GM13977 (cell line): Measurements from ENCODE around the gene TRIM26.

Experiments
- DNase-seq: peaks from one replicate; pipeline ENCODE4 v3.0.0; 2012; ENCODE audit warnings: low spot score
- CTCF ChIP-seq: IDR thresholded peaks from 2 replicates; pipeline ENCODE4 v1.5.1; 2012; ENCODE audit warnings: mild to moderate bottlenecking, control low read depth; ENCODE audit not compliant: insufficient read depth; ENCODE audit errors: extremely low read depth, missing control alignments
- in situ Hi-C: fragments of 300-500 bp; cut with MboI; formaldehyde crosslinking; loops from one replicate; pipeline ENCODE4 v1.12.0; 2022; ENCODE audit warnings: low sequenced_read_pairs, low pct_unique_long_range_greater_than_20kb, mixed read lengths, inconsistent platforms; ENCODE audit not compliant: unreplicated experiment

TRIM26 gene

GRCh38 chr6:30207619-30208295 is 5.4 kb downstream of the TRIM26 start:
- no peak for TF ChIP-seq CTCF
- no peak for DNase-seq
- in situ Hi-C loops: no loop called here

GRCh38 chr6:30206799-30207618 is 6.2 kb downstream of the TRIM26 start:
- no peak for DNase-seq
- in situ Hi-C loops: no loop called here
- no peak for TF ChIP-seq CTCF

GRCh38 chr6:30206152-30206551 is 7.1 kb downstream of the TRIM26 start:
- TF ChIP-seq CTCF: no peak
- DNase-seq: no peak
- in situ Hi-C loops: no loop called here

- no peak for DNase-seq
- in situ Hi-C loops: no loop called here
- no peak for TF ChIP-seq CTCF
These were observed 9.1 kb downstream of the TRIM26 start for GRCh38 chr6:30204116-30204515.

GRCh38 chr6:30202366-30202765 is 10.8 kb downstream of the TRIM26 start:
- in situ Hi-C loops: no loop called here
- no peak for TF ChIP-seq CTCF
- DNase-seq: no peak

- in situ Hi-C loops: no loop called here
- peak; percentile 71 for DNase-seq
These were observed 12.5 kb downstream of the TRIM26 start for GRCh38 chr6:30200551-30201281.

More at GRCh38 chr6:30200551-30201281, 12.5 kb downstream of the TRIM26 start:
- TF ChIP-seq CTCF: no peak
